Glutamatergic neuron (in vitro differentiated cells): ENCODE measurements around the gene CELF2. TPM values are rescaled to one million over a fixed set of nuclear protein-coding genes. Genes with fewer than 3 reads are reported as not detected.

Experiments used
- DNase-seq: peaks from one replicate; pipeline ENCODE4 v3.0.0; 2022
- H3K27ac Mint-ChIP-seq: one replicate; pipeline ENCODE4 v1.8.0; 2020; ENCODE audit warnings: mild to moderate bottlenecking, mixed read lengths, inconsistent platforms; ENCODE audit not compliant: unreplicated experiment
- H3K27me3 Mint-ChIP-seq: one replicate; pipeline ENCODE4 v1.8.0; 2020; ENCODE audit warnings: mild to moderate bottlenecking, moderate library complexity, mixed read lengths, inconsistent platforms; ENCODE audit not compliant: unreplicated experiment
- H3K36me3 Mint-ChIP-seq: one replicate; pipeline ENCODE4 v1.8.0; 2020; ENCODE audit warnings: mild to moderate bottlenecking, mixed read lengths, inconsistent platforms; ENCODE audit not compliant: unreplicated experiment
- H3K4me1 Mint-ChIP-seq: one replicate; pipeline ENCODE4 v1.8.0; 2020; ENCODE audit warnings: mild to moderate bottlenecking, low read depth, mixed read lengths, inconsistent platforms; ENCODE audit not compliant: unreplicated experiment
- H3K4me3 Mint-ChIP-seq: one replicate; pipeline ENCODE4 v1.8.0; 2020; ENCODE audit warnings: mild to moderate bottlenecking, mixed read lengths, inconsistent platforms; ENCODE audit not compliant: unreplicated experiment
- H3K9me3 Mint-ChIP-seq: one replicate; pipeline ENCODE4 v1.8.0; 2020; ENCODE audit warnings: mild to moderate bottlenecking, moderate library complexity, mixed read lengths, inconsistent platforms; ENCODE audit not compliant: unreplicated experiment
- total RNA-seq: library from RNA; stranded (reverse); fragmentation: NEBNext Ultra II Directional; extraction: Animal tissue kit (Norgen Biotek cat#: 25700); gene quantifications from one replicate; pipeline ENCODE4 v1.2.1, GENCODE V29; 2021; ENCODE audit not compliant: unreplicated experiment
- TF ChIP-seq, protein P1 (sequence below): fragments of 200-600 bp; sonication (generic); IDR thresholded peaks from one replicate; pipeline ENCODE4 v1.5.0; 2021; ENCODE audit not compliant: partially characterized antibody, unreplicated experiment

Gene CELF2
- total RNA-seq, 1 donor from 2014 or later, result 47.4 TPM

DNA sequence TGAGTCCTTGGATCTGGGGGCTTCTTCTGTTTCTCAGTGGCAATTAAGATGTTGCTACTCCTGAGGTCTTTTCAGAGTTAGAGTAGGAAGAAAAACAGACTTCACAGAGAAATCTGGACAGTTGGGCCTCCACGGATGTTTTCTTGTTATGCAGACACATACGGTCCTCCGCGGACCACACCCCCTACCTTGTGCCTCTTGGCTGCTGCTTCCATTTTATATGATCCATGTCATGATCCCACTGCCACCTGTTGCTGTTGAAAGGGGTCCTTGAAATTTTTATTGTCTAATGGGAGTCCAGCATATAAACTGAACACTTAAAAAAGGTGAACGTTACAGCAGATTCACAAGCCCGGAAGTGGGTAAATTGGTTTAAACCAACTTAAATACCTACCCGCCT, 8.3 kb downstream of the CELF2 start:
- Mint-ChIP-seq H3K36me3 (no peaks in the 10 kb centered on the region), H3K27me3 (no peaks in the 10 kb centered on the region), H3K4me3 (no peak overlapping the region), H3K9me3 (peaks cover 1% of the 10 kb centered on the region), H3K27ac (no peak overlapping the region), H3K4me1 (peaks cover 21% of the 10 kb centered on the region)
- TF ChIP-seq, protein P1, sequence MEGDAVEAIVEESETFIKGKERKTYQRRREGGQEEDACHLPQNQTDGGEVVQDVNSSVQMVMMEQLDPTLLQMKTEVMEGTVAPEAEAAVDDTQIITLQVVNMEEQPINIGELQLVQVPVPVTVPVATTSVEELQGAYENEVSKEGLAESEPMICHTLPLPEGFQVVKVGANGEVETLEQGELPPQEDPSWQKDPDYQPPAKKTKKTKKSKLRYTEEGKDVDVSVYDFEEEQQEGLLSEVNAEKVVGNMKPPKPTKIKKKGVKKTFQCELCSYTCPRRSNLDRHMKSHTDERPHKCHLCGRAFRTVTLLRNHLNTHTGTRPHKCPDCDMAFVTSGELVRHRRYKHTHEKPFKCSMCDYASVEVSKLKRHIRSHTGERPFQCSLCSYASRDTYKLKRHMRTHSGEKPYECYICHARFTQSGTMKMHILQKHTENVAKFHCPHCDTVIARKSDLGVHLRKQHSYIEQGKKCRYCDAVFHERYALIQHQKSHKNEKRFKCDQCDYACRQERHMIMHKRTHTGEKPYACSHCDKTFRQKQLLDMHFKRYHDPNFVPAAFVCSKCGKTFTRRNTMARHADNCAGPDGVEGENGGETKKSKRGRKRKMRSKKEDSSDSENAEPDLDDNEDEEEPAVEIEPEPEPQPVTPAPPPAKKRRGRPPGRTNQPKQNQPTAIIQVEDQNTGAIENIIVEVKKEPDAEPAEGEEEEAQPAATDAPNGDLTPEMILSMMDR, result no peak
- DNase-seq, result no peak

DNA sequence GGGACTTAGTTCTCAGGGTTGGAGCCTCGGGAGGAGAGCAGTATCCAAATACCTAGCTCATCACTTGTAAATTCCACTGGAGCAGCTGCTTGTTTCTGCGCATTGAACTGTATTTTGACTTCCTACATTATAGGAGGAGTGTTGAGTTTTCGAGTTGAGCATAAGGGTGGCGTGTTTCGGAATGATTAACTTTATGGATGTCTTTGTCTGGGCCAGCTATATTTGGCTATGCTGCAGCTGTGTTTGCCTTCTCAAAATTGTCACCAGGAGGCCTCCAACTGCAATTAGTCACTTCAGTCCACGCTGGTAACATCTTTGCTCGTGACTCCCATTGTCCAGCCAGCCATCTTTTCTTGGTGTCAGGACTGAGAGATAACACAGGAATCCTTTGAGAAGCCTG, 9.1 kb downstream of the CELF2 start:
- TF ChIP-seq, protein P1, result no peak
- Mint-ChIP-seq H3K9me3 (peaks cover 1% of the 10 kb centered on the region), H3K4me1 (peaks cover 16% of the 10 kb centered on the region), H3K27ac (no peak overlapping the region), H3K36me3 (no peaks in the 10 kb centered on the region), H3K27me3 (no peaks in the 10 kb centered on the region), H3K4me3 (no peak overlapping the region)
- no peak for DNase-seq

DNA sequence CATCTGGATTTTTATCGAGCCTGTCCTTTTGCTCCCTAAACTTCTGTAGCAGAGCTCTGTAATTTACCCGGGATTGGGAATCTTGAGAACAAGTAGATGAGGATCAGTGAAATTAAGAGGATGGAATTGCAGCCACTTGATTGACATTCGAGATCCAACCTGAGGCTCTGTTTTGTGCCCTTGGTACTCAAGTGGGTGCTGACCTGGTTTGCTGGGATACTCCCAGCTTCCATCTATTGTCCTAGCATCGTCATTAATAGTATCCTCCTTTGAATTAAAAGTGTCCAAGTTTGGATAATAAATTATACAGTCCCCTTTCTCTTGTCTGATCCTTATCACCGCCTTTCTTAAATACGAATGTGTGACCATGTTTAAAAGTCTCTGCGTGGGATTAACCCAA, 17.1 kb downstream of the CELF2 start:
- Mint-ChIP-seq H3K27ac (no peak overlapping the region), H3K4me1 (peaks cover 29% of the 10 kb centered on the region)

DNA sequence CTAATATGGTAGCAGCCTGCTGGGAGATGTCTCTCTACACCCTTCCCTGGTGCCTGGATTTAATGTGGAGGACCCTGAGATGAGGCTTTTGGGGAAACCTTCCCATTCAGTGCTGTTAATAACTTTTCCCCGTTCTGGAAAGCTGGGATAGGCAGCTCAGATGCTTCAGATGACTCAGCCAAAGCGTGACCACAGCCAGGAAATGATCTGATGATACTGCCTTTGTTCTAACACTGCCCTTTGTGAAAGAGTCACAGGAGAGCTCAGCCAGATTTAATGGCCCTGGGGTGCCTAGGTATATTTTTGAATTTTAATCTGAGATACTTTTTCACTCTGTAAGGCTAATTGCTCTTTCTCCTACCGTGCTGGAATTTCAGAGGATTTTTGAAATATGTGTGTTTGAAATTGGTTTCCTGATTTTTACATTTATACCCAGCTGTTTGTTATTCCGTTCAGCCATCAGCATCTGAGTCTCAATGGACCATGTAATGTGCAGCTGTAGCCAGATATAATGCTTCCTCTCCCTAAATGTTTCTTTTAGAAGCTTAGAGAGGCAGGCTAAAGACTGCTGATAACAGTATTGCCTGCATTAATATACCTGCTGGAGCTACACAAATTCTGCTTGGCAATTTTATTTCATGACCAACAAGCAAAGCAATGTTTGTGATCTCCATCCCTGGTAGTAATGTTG, 17.8 kb downstream of the CELF2 start:
- no peaks in the 10 kb centered on the region for H3K9me3 Mint-ChIP-seq
- no peak for DNase-seq
- no peak overlapping the region for H3K4me3 Mint-ChIP-seq
- H3K36me3 Mint-ChIP-seq, result no peaks in the 10 kb centered on the region
- H3K4me1 Mint-ChIP-seq, result peaks cover 29% of the 10 kb centered on the region
- TF ChIP-seq, protein P1, result no peak
- peak overlapping the region; percentile 87 for H3K27ac Mint-ChIP-seq
- no peaks in the 10 kb centered on the region for H3K27me3 Mint-ChIP-seq

More for the DNA sequence above, 17.1 kb downstream of the CELF2 start:
- Mint-ChIP-seq H3K27me3 (no peaks in the 10 kb centered on the region), H3K36me3 (no peaks in the 10 kb centered on the region), H3K9me3 (no peaks in the 10 kb centered on the region), H3K4me3 (no peak overlapping the region)
- TF ChIP-seq, protein P1, result no peak
- DNase-seq, result no peak

DNA sequence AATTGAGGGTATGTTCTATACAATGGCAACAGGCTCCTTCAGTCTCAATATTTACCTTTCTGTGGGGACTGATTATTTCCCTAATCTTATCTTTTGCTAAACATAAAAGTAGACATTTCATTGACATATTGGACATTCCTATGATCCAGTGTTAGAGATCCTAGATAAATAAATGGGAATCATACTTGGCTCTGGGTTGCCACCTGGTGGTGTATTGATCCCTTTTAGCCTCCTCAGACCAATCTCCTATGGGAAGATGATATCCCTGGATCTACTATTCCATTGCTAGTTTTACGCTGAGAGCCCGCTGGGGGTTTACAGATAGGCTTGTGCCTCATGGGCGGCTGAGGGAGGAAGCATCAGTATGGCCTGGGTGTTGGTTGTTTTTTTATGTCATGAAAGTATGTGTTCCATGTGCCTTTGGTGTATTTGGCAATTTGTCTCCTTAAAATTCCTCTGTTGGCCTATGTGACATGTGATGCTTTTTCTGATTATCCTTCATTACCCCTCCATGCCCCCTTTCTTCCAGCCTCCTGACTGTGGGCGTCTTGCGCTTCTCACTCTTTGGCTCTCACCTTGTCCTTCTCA, 18.8 kb downstream of the CELF2 start:
- no peaks in the 10 kb centered on the region for H3K9me3 Mint-ChIP-seq
- peaks cover 29% of the 10 kb centered on the region for H3K4me1 Mint-ChIP-seq
- peak; percentile 50 for DNase-seq
- TF ChIP-seq, protein P1, result peak; percentile 68
- H3K27ac Mint-ChIP-seq, result no peak overlapping the region
- peaks cover 4% of the 10 kb centered on the region for H3K36me3 Mint-ChIP-seq
- no peak overlapping the region for H3K4me3 Mint-ChIP-seq
- no peaks in the 10 kb centered on the region for H3K27me3 Mint-ChIP-seq
